Nephron progenitor cell (in vitro differentiated cells): Measurements from ENCODE around the gene SHCBP1.

ENCODE experiments used
- DNase-seq: peaks from one replicate; pipeline ENCODE4 v3.0.0; 2021
- H3K27ac Mint-ChIP-seq: 2 replicates; pipeline ENCODE4 v1.8.0; 2021; ENCODE audit warnings: mild to moderate bottlenecking, moderate library complexity, mixed read lengths
- H3K27me3 Mint-ChIP-seq: 2 replicates; pipeline ENCODE4 v1.8.0; 2021; ENCODE audit warnings: mild to moderate bottlenecking, low read depth, mixed read lengths; ENCODE audit not compliant: poor library complexity
- H3K36me3 Mint-ChIP-seq: 2 replicates; pipeline ENCODE4 v1.8.0; 2021; ENCODE audit warnings: low read depth, mixed read lengths
- H3K4me1 Mint-ChIP-seq: 2 replicates; pipeline ENCODE4 v1.8.0; 2021; ENCODE audit warnings: mixed read lengths
- H3K4me3 Mint-ChIP-seq: 2 replicates; pipeline ENCODE4 v1.8.0; 2021; ENCODE audit warnings: mild to moderate bottlenecking, moderate library complexity, mixed read lengths
- H3K9me3 Mint-ChIP-seq: 2 replicates; pipeline ENCODE4 v1.8.0; 2021; ENCODE audit warnings: mild to moderate bottlenecking, moderate library complexity, mixed read lengths
- CTCF ChIP-seq: fragments of 200-600 bp; sonication (generic); IDR thresholded peaks from 2 replicates; pipeline ENCODE4 v1.5.0; 2021; ENCODE audit warnings: antibody characterized with exemption

SHCBP1 gene

GRCh38 chr16:46591257-46591656, 29.9 kb downstream of the SHCBP1 start:
- TF ChIP-seq CTCF, result no peak
- Mint-ChIP-seq H3K36me3 (peaks cover 90% of the 10 kb centered on the region), H3K9me3 (peaks cover 53% of the 10 kb centered on the region), H3K27me3 (no peaks in the 10 kb centered on the region), H3K4me1 (no peaks in the 10 kb centered on the region), H3K4me3 (no peak overlapping the region), H3K27ac (no peak overlapping the region)
- DNase-seq, result no peak

GRCh38 chr16:46586011-46586577, 35.1 kb downstream of the SHCBP1 start:
- Mint-ChIP-seq H3K36me3 (peaks cover 94% of the 10 kb centered on the region), H3K27me3 (no peaks in the 10 kb centered on the region), H3K4me1 (no peaks in the 10 kb centered on the region), H3K9me3 (peaks cover 50% of the 10 kb centered on the region), H3K4me3 (no peak overlapping the region), H3K27ac (no peak overlapping the region)
- no peak for DNase-seq
- TF ChIP-seq CTCF, result no peak

- no peak for TF ChIP-seq CTCF
- Mint-ChIP-seq H3K4me1 (no peaks in the 10 kb centered on the region), H3K4me3 (no peak overlapping the region), H3K27ac (no peak overlapping the region), H3K9me3 (peaks cover 26% of the 10 kb centered on the region), H3K36me3 (peaks cover 66% of the 10 kb centered on the region), H3K27me3 (no peaks in the 10 kb centered on the region)
- no peak for DNase-seq
Observed at GRCh38 chr16:46583036-46583435, 38.1 kb downstream of the SHCBP1 start.

GRCh38 chr16:46582313-46582712, 38.9 kb downstream of the SHCBP1 start:
- Mint-ChIP-seq H3K4me3 (no peak overlapping the region), H3K36me3 (peaks cover 59% of the 10 kb centered on the region), H3K27me3 (no peaks in the 10 kb centered on the region), H3K9me3 (peaks cover 18% of the 10 kb centered on the region), H3K27ac (no peak overlapping the region), H3K4me1 (no peaks in the 10 kb centered on the region)
- no peak for DNase-seq
- no peak for TF ChIP-seq CTCF

- peaks cover 18% of the 10 kb centered on the region for H3K36me3 Mint-ChIP-seq
- DNase-seq, result no peak
Observed at GRCh38 chr16:46577988-46578579, 43.1 kb downstream of the SHCBP1 start.

More at GRCh38 chr16:46577988-46578579, 43.1 kb downstream of the SHCBP1 start:
- no peaks in the 10 kb centered on the region for H3K27me3 Mint-ChIP-seq
- no peaks in the 10 kb centered on the region for H3K4me1 Mint-ChIP-seq
- H3K4me3 Mint-ChIP-seq, result no peak overlapping the region
- H3K27ac Mint-ChIP-seq, result no peak overlapping the region
- H3K9me3 Mint-ChIP-seq, result no peaks in the 10 kb centered on the region
- no peak for TF ChIP-seq CTCF
